Endothelial cell of umbilical vein (primary cell): Measurements from ENCODE around the gene PYM1.

ENCODE experiments used
- CTCF ChIP-seq, 2 donors: IDR thresholded peaks; 1 replicate in 1 of 2; 2 replicates in 1 of 2; pipeline ENCODE4 v1.5.1; 2011; ENCODE audit warnings: low read length in 2 of 2, mild to moderate bottlenecking in 2 of 2, moderate library complexity in 2 of 2, control low read depth in 1 of 2, inconsistent platforms in 1 of 2, low read depth in 1 of 2; ENCODE audit not compliant: insufficient read depth in 1 of 2; ENCODE audit errors: extremely low read depth in 1 of 2
- POLR2AphosphoS5 ChIP-seq: IDR thresholded peaks from 2 replicates; pipeline ENCODE4 v1.6.1; 2012; ENCODE audit warnings: low read depth, mild to moderate bottlenecking, control low read depth, low read length, moderate library complexity; ENCODE audit not compliant: insufficient read depth

GRCh38 chr12:55942577-55943136 lies 15.0 kb upstream of the PYM1 start:
- TF ChIP-seq CTCF (IDR thresholded peaks at IDR 0.05; ENCODE audit: extremely low read depth in 1 of 2, insufficient read depth in 1 of 2, low read depth in 1 of 2, low read length in 2 of 2) (no peak), POLR2AphosphoS5 (no peak)
